ENCODE results near the gene CPA2.

GRCh38 chr7:130242198-130243014 lies 24.3 kb upstream of the CPA2 start:
- peak; percentile 59 for TF ChIP-seq CTCF (IDR thresholded peaks at IDR 0.05; ENCODE audit: poor library complexity)
- TF ChIP-seq EZH2phosphoT487 (IDR thresholded peaks at IDR 0.05; ENCODE audit: low read depth, severe bottlenecking, unreplicated experiment): no peak

Data from hepatocyte (in vitro differentiated cells).